K562 (cell line): ENCODE measurements around the gene USP1. TPM values are rescaled to one million over a fixed set of nuclear protein-coding genes. Genes with fewer than 3 reads are reported as not detected.

Source experiments
- BRD4 ChIP-seq: fragments of 200-600 bp; sonication (generic); IDR thresholded peaks from 2 replicates; pipeline ENCODE4 v1.6.1; 2017; ENCODE audit warnings: inconsistent platforms
- CBFA2T3 ChIP-seq: fragments of 450-650 bp; IDR thresholded peaks from 2 replicates; pipeline ENCODE4 v1.6.1; 2017
- EGR1 ChIP-seq: fragments of 450-650 bp; conservative IDR thresholded peaks from 2 replicates; pipeline ENCODE4 v1.6.1; 2017; ENCODE audit warnings: mild to moderate bottlenecking
- ERF ChIP-seq: fragments of 450-650 bp; formaldehyde crosslinking; IDR thresholded peaks from 2 replicates; pipeline ENCODE4 v1.4.0; 2020; ENCODE audit warnings: mild to moderate bottlenecking, mixed read lengths
- FIP1L1 ChIP-seq: fragments of 200-400 bp; formaldehyde crosslinking; IDR thresholded peaks from 2 replicates; pipeline ENCODE4 v1.6.1; 2018; ENCODE audit warnings: mild to moderate bottlenecking, low read depth, low read length; ENCODE audit not compliant: poor library complexity, severe bottlenecking
- FOS ChIP-seq: IDR thresholded peaks from 3 replicates; pipeline ENCODE4 v1.6.1; 2011; ENCODE audit not compliant: insufficient read length; ENCODE audit errors: extremely low read depth
- GABPA ChIP-seq: fragments of 200-800 bp; sonication (Bioruptor generic); conservative IDR thresholded peaks from 2 replicates; pipeline ENCODE4 v1.6.1; 2016; ENCODE audit warnings: low read depth, missing genetic modification characterization, missing compliant biosample characterization
- MLLT1 ChIP-seq, 2 experiments: fragments of 450-650 bp; IDR thresholded peaks; 2 replicates each; pipeline ENCODE4 v1.6.1; 2016
- MLX ChIP-seq, 2 experiments: fragments of 450-650 bp in 1 of 2; sonication (generic) in 1 of 2; formaldehyde crosslinking; conservative IDR thresholded peaks; 2 replicates each; pipeline versions ENCODE4 v1.4.0 to v1.8.1; 2020 to 2022; ENCODE audit warnings: mild to moderate bottlenecking in 1 of 2, missing genetic modification reagents in 1 of 2
- NFXL1 ChIP-seq: fragments of 450-650 bp; formaldehyde crosslinking; IDR thresholded peaks from 2 replicates; pipeline ENCODE4 v1.4.0; 2021; ENCODE audit warnings: mild to moderate bottlenecking
- OTX1 ChIP-seq: fragments of 450-650 bp; formaldehyde crosslinking; IDR thresholded peaks from 2 replicates; pipeline ENCODE4 v1.4.0; 2022; ENCODE audit warnings: mild to moderate bottlenecking
- PHF20 ChIP-seq: fragments of 450-650 bp; IDR thresholded peaks from 2 replicates; pipeline ENCODE4 v1.6.1; 2018; ENCODE audit not compliant: partially characterized antibody
- PPARD ChIP-seq: fragments of 250-450 bp; sonication (Bioruptor Pico); IDR thresholded peaks from 2 replicates; pipeline ENCODE4 v1.8.0; 2022; ENCODE audit warnings: inconsistent platforms, mild to moderate bottlenecking, moderate library complexity
- REST ChIP-seq, 2 experiments: fragments of 450-650 bp; formaldehyde crosslinking in 1 of 2; IDR thresholded peaks; 2 replicates each; pipeline versions ENCODE4 v1.4.0 to v1.6.1; 2014 to 2020; ENCODE audit warnings: mild to moderate bottlenecking in 2 of 2, borderline replicate concordance in 1 of 2, low read depth in 1 of 2
- THRA ChIP-seq: fragments of 450-650 bp; IDR thresholded peaks from 2 replicates; pipeline ENCODE4 v1.6.1; 2017; ENCODE audit warnings: mild to moderate bottlenecking, moderate library complexity
- ZBTB8A ChIP-seq: fragments of 450-650 bp; IDR thresholded peaks from 2 replicates; pipeline ENCODE4 v1.6.1; 2018; ENCODE audit warnings: mild to moderate bottlenecking, moderate library complexity; ENCODE audit not compliant: partially characterized antibody
- ZNF232 ChIP-seq: sonication (generic); formaldehyde crosslinking; IDR thresholded peaks from 2 replicates; pipeline ENCODE4 v1.8.0; 2022; ENCODE audit warnings: mild to moderate bottlenecking, missing genetic modification reagents
- ZNF75A ChIP-seq: fragments of 450-650 bp; formaldehyde crosslinking; IDR thresholded peaks from 2 replicates; pipeline ENCODE4 v1.4.0; 2020; ENCODE audit warnings: mild to moderate bottlenecking
- polyA plus RNA-seq, 8 experiments: library from polyadenylated mRNA; depleted of rRNA in 4 of 8; stranded (reverse) in 5 of 8; unstranded in 3 of 8; fragments of >200 nt; fragmentation: Nextera tagmentation in 2 of 8; fragmentation: Illumina TruSeq in 1 of 8; extraction: Ambion mirVana in 2 of 8; extraction: Trizol in 1 of 8; gene quantifications; 2 replicates each; pipeline versions ENCODE4 v1.2.1 to v1.2.3, GENCODE V29; 2011 to 2014; ENCODE audit warnings: inconsistent platforms in 1 of 8, missing spikeins in 1 of 8
- total RNA-seq, 7 experiments: library from RNA; depleted of rRNA in 6 of 7; stranded (reverse); fragments of >200 nt in 6 of 7; fragmentation: Illumina TruSeq in 2 of 7; extraction: Trizol in 2 of 7; gene quantifications; 2 replicates each; pipeline versions ENCODE4 v1.2.1 to v1.2.3, GENCODE V29; 2011 to 2021; ENCODE audit warnings: low replicate concordance in 1 of 7

The USP1 gene
- total and polyA plus RNA-seq, 9 of the 15 experiments (the other 6 are each of a cell fraction or from before 2014, with no cell fraction given): 27.3 to 87.9 (median 51.7) TPM

GRCh38 chr1:62436039-62436465 lies 797 bp upstream of the USP1 start (continued):
- TF ChIP-seq REST (IDR thresholded peaks at IDR 0.05; ENCODE audit: borderline replicate concordance) (no peak), REST (CRISPR knock-in tag; IDR thresholded peaks at IDR 0.05; ENCODE audit: low read depth) (peak; percentile 74), PPARD (CRISPR knock-in tag) (no peak), THRA (no peak), ZBTB8A (no peak), OTX1 (CRISPR knock-in tag) (no peak), CBFA2T3 (no peak), ERF (CRISPR knock-in tag) (peak; percentile 62; the same call in 1 of the 2 replicates), MLX (CRISPR knock-in tag; conservative IDR thresholded peaks at IDR 0.05) (no peak), ZNF75A (no peak), NFXL1 (CRISPR knock-in tag) (no peak), FOS (no peak), BRD4 (peak; percentile 86; the same call in 1 of the 2 replicates), ZNF232 (0 out of 2 replicates have a peak, but pooled peaks have one; percentile 38), EGR1 (no peak), GABPA (tag) (peak; percentile 80), PHF20 (peak; percentile 83), FIP1L1 (no peak), MLLT1 (IDR thresholded peaks at IDR 0.05) (peak in 1 of 2 experiments; percentile 13; a peak in 1 of 4 replicates)
